HUDEP-2 (cell line): ENCODE measurements around the gene MYBBP1A.

Source experiments
- DNase-seq, 76 experiments: peaks; one replicate each; lab custom pipeline; 2025; ENCODE audit not compliant: unreplicated experiment in 76 of 76; lab: John Stamatoyannopoulos, UW

The MYBBP1A gene

DNA sequence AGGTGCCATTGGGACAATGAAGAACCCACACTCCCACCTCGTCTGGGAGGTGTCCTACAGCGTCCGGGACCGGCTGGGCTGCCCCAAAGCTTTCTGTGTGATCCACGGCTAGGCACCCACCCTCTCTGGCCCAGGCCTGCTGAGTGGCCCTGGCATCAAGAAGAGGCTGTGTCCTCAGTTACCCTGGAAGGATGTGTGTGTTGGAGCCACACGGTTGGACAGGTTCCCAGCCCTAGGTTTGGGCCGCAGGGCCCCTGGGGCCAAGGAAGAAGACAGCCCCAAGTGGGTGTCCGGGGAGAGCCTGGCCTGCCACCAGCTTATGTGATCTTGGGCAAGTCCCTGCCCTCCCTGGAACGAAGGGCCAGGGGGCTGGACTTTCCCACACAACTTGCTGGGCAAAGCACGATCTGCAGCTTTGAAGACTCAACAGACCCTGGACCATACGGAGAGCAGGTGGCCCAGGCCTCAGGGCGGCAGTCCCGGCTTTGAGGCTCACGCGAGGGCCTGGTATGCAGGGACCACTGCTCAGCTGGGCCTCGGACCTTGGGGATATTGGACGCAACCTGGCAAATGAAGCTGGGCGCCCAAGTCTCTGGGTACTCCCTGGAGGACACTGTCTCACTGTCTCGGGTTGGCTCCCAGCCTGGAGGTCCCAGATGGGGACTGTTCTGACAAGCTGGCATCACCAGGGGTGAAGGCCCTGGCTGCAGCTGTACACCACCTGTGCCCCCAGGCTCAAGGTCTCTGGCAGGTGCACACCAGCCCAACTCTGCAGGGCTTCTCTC is 17.5 kb downstream of the MYBBP1A start:
- no peak for DNase-seq

DNA sequence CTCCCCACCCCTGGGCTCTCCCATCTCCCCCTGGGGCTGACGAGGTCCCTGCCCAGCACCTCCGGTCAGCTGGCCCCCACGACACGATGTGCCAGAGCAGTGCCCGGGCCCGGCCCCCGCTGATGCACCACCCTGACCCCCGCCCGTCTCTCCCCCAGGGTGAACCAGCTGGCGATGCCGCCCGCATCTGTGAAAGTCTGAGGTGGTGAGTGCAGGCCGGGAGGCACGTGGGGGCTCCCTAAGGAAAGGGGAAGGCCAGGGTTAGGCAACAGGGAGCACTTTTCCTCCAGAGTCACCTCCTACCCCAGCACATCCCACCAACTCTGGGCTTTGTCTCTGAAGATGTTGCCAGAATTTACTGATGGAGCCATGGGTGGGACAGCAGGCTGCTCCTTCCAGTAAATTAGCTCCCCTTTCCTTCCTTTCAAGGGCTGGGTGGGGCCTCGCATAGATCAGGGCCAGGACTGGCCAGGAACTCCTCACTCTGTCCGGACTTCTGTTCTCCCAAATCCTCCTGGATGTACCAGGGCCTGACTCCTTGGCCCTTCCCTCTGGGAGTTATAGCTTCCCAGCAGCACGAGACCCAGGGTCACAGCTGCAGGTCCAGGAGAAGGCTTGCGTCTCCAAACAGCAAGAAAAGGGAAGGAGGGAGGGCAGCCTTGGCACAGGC is 18.3 kb downstream of the MYBBP1A start:
- no peak for DNase-seq

DNA sequence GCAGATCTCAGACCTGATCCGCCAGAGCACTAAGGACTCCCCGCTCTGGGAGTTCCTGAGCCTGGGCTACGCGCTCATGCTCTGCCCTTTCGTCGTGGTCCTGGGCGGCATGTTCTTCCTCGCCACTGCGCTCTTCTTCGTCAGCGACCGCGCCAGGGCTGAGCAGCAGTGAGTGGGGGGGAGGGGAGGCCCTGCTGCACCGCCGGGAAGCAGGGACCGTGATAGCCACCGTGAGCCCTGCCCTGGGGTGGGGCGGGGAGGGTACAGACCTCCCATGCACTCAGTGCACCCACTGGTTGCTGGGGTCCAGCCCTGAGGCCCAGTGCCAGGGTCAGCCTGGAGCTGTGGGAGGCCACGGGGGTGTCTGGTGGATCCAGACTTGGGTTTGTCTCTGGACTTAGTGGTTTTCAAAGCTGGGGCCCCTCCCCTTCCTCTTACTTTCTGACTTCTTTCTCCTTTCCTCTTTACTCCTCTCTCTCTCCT is 18.9 kb downstream of the MYBBP1A start:
- DNase-seq = peak in 1 of 76 experiments; percentile 12

DNA sequence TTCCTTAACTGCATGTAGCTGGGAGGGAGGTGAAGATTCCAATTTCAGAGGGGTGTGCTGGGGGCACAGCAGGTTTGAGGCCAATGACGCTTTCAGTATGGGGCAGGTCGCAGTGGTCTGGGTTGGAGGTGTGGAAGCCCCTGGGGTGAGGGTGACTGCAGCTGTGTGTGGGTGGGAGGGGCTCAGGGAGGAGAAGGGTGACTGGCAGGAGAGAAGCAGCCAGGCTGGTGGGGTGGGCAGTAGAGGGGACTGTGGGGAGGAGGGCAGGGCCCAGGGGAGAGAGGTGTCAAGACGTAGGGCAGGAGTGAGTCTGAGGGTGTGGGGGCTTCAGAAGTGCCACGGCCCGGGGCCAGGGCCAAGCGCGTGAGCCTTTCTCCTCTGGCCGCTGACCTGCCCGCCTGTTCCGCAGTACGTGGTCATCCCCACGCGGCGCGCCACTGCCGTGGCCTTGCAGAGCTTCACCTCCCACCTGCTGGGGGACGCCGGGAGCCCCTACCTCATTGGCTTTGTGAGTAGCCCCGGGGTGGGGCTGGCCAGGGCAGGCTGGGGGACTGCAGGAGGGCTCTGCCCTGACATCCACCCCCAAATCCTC is 19.4 kb downstream of the MYBBP1A start:
- DNase-seq = no peak

DNA sequence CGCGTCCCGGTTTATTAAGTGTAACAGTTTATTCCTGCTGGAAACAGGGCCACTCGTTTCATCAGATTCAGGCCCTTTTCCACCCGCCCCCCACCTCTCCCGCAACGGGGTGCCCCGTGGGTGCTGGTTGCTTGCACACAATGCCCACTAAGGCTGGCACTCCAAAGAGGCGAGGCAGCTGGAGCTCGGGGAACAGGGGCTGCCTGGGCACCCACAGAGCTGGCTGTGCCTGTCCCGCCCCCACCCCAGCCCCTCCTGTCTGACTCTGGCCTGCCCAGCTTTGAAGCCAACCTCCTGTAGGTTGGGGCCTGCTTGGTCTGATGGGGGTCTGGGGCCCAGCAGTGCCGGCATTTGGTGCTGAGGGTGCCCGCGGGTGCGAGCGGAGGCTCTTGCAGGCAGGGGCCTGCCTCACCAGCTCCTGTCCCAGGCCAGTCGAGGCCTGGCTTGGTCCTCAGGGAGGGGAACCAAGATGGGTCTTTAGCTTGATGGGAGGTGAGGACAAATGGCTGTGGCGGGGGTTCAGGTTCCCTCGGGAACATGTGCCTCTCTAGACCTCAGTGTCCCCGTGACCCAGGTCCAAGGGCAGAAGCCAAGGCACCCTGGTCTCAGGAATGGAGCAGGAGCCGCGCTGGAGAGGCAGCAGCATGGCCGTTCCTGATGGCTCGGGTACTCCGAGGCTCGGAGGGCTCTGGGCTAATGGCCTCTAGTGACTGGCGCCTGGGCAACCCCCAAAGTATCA is 20.1 kb downstream of the MYBBP1A start:
- DNase-seq = peak in 1 of 76 experiments; percentile 13

DNA sequence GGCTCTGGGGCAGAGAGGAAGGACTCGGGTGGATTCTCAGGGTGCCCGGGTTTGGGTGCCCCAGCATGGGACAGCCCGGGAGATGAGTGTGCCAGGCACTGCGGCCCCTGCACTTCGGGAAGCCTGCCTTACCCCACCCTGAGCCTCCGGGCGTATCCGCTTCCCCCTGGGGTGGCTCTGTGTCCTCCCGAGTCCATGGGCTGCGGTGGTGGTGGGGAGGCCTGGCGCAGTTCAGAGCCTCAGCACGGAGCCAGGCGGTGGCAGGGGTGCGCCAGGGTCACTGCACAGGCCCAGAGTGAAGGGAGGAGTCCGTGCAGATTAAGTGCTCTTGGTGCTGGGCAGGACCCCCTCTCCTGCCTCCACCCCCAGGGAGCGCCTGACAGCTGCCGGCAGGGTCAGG is 20.7 kb downstream of the MYBBP1A start:
- no peak for DNase-seq

GRCh38 chr17:4533523-4534504 is 21.4 kb downstream of the MYBBP1A start:
- peak in 1 of 76 experiments; percentile 20 for DNase-seq

GRCh38 chr17:4532860-4533522 is 22.2 kb downstream of the MYBBP1A start:
- DNase-seq = no peak

- DNase-seq = no peak
Observed at GRCh38 chr17:4531988-4532736, 23.0 kb downstream of the MYBBP1A start.

DNA sequence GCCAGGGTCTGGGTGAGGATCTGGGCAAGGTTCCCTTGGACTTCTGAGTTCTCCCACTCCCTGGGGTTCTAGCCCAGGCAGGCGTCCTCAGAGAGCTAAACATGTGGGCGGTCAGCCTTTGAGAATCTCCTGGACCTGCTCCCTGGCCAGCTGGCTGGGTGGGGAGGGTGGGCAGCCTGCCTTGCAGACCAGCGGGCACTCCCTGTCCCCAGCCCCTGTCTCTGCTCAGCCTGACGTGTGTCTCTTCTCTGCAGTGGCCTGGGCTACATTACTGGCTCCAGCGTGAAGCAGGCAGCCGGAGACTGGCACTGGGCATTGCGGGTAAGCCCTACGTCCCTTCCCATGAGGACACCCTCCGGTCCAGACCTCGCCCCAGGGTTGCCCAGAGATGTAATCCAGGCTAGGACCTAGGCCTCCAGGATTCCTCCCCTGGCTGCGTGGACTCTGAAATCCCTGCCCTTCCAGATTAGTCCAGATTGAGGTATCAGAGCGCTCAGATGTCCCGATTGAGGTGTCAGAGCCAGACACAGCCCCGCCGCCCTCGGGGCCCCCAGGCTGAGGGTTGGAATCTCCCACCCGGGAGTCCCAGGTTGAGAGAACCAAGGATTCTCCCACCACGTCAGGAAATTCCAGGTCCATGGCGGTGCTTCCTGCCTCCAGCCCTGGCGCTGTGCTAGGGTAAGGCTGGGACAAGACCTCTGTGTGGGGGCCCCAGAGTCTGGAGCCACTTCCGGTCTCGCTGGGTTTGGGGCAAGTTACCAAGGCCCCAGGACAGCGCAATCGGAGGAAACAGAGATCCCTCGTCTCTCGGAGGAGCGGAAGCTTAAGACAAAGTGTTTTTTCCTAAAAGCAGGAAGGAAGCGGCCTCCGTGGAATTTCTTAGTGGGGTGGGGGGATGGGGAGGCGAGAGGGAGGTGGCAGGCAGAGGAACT is 24.1 kb downstream of the MYBBP1A start:
- DNase-seq = no peak

- no peak for DNase-seq
Observed at GRCh38 chr17:4529533-4530152, 25.5 kb downstream of the MYBBP1A start.

DNA sequence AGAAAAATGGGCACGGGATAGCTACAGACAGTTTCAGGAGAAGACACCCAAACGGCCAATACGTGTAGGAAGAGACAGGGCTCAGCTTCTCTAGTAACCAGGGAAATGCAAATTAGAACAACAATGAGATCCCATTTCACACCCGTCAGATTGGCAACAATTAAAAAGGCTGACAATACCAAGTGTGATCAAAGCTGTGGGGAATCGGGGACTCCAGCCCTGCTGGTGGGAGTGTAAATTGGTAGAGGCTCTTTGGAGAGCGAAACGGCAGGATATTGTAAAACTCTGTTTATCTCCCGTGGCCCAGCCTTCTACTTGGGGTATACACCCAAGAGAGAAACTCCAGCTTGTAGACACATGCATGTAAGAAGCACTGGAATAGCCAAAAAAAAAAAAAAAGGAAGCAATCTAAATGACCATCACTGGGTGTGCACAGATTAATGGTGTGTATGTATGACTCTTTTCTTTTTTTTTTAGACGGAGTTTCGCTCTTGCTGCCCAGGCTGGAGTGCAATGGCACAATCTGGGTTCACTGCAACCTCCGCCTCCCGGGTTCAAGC is 27.5 kb downstream of the MYBBP1A start:
- DNase-seq = no peak

- no peak for DNase-seq
Observed at GRCh38 chr17:4527134-4527533, 28.1 kb downstream of the MYBBP1A start.

DNA sequence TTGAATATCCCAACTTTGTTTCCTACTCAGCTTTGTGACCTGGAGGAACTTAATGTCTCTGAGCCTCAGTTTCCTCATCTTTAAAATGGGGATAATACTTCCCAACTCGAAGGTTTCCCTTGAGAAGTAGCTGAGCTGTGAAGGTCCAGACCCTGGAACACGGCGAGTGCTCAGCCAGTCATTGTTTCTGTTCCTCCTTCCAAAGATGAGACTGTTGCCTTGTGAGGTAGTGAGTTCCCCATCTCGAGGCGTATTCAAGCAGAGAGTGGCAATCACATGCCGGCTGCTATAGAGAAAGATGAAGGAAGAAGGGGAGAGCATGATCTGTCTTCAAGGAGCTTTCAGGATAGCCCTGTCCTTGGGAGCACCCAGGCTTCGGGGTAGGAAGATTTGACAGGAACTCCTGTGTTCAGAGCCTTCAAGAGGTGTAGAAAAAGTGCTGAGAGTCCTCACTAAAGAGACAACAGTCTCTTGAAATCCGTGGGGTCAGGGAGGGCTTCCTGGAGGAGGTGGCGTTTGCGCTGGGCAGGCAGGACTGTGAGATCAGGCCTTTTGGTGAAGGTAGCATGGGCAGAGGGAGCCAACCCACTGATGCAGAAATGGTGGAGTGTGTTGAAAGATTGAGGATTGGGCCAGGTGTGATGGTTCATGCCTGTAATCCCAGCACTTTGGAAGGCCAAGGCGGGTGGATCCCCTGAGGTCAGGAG is 29.3 kb downstream of the MYBBP1A start:
- DNase-seq = no peak

- no peak for DNase-seq
Observed at GRCh38 chr17:4523946-4524345, 31.2 kb downstream of the MYBBP1A start.

GRCh38 chr17:4522661-4523060 is 32.5 kb downstream of the MYBBP1A start:
- DNase-seq = no peak
